ENCODE data around the gene ATG16L1. TPM values are rescaled to one million over a fixed set of nuclear protein-coding genes. Genes with fewer than 3 reads are reported as not detected.
A peak's percentile ranks its signal among the peaks of the same experiment; 100 is the strongest.

ATG16L1 gene
- total and polyA plus RNA-seq, 10 of the 15 experiments (the other 5 are each of a cell fraction or from before 2014, with no cell fraction given): 5.2 to 26.6 (median 15.6) TPM

DNA sequence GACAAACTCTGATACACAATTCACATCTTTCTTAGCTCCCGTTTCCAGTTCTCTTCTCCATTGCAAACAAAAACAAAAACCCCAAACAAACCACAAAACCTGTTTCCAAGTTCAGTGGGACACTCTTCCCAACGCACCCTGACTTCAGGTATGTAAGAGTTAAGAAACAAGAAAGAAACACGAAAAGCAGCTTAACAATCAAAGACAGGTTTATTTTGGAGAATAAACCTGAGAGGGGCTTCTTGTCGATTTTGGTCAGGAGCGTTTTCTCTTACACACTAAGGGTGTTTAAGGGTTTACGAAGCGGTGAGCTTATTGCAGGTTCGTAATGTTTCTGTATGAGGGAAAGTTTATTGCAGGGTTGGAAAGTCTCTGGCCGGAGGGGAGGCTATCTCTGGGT lies 905 bp upstream of the ATG16L1 start (continued):
- no peak for TF ChIP-seq CUX1 (IDR thresholded peaks at IDR 0.05; ENCODE audit: insufficient replicate concordance, low read depth, low read length)
- no peak for TF ChIP-seq KLF5 (IDR thresholded peaks at IDR 0.05; ENCODE audit: partially characterized antibody)
- TF ChIP-seq GABPA (IDR thresholded peaks at IDR 0.05; ENCODE audit: low read depth): no peak

DNA sequence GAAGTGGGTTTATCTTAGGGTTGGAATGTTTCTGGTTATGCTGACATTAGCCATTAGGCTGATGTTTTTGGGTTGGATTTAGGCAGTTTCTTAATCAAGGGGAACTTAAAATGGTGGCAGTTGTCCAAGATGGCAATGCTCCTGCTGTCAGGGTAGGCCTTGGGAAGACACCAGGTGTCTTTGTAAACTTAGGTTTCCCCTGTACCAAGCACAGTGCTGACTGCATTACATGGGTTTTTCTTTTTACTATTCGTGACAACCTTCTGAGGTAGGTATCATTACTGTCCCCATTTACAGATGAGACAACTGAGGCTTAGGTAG lies 528 bp upstream of the ATG16L1 start:
- no peaks in the 10 kb centered on the region for H3K9me3 ChIP-seq (replicated peaks; ENCODE audit: control insufficient read depth, insufficient read depth, low read length)
- 0 out of 4 replicates have a peak, but pooled peaks cover 0 to 7% of the 10 kb centered on the region in 2 experiments for H3K36me3 ChIP-seq (ENCODE audit: control insufficient read depth in 2 of 2, insufficient read depth in 2 of 2, low read length in 1 of 2)
- no peaks in the 10 kb centered on the region for H3K27me3 ChIP-seq (replicated peaks in 1 of 2; ENCODE audit: control insufficient read depth in 2 of 2, insufficient read depth in 2 of 2, low read length in 1 of 2)
- peaks cover 4% of the 10 kb centered on the region; the same call in 1 of the 2 replicates for H3K4me1 ChIP-seq (ENCODE audit: control insufficient read depth, insufficient read depth, low read length)
- ChIA-PET POLR2A (interaction anchor here (0.6 to 3.1 kb wide), 3 partner anchors 27 to 190 kb away, joined by 3 to 12 read pairs (median 10); no protein-coding TSS in a partner anchor), RAD21 (ENCODE audit: unreplicated experiment) (interaction anchor here (0.6 to 4.0 kb wide), 17 partner anchors 9 to 418 kb away, joined by 3 to 34 read pairs (median 4); partner anchors contain the start of genes INPP5D and NEU2), CTCF (interaction anchor here (0.6 to 4.6 kb wide), 37 partner anchors 8 to 492 kb away, joined by 3 to 36 read pairs (median 5); partner anchors contain the start of gene INPP5D), SMC1A (ENCODE audit: uncharacterized antibody, unreplicated experiment) (interaction anchor here (0.6 to 3.4 kb wide), 21 partner anchors 11 to 441 kb away, joined by 3 to 29 read pairs (median 4); partner anchors contain the start of gene INPP5D)
- peak overlapping the region; percentile 99 for H2AFZ ChIP-seq (ENCODE audit: control insufficient read depth, low read depth, low read length)
- no peak overlapping the region for H3K4me3 ChIP-seq
- peak overlapping the region; percentile 95 for H3K27ac ChIP-seq (ENCODE audit: control insufficient read depth, insufficient read depth)
- peak overlapping the region; percentile 85 for H3K9ac ChIP-seq (ENCODE audit: control insufficient read depth, insufficient read depth, low read length)
- ATAC-seq: peak; percentile 41
- in situ Hi-C loops (cut with MboI) (loop anchor here (5.0 kb wide), 1 partner anchor 399 kb away; no protein-coding TSS in a partner anchor), intact Hi-C loops (cut with micrococcal nuclease; ENCODE audit: unreplicated experiment) (loop anchor here (1.0 to 10.0 kb wide), 7 partner anchors 49 to 644 kb away; no protein-coding TSS in a partner anchor)
- BruUV-seq (replicated peaks): no TSS peak
- H3K4me2 ChIP-seq (ENCODE audit: control insufficient read depth, insufficient read depth): peak overlapping the region; percentile 77
- no peaks in the 10 kb centered on the region for H4K20me1 ChIP-seq (ENCODE audit: control insufficient read depth, insufficient read depth)
- DNase-seq (ENCODE audit: low read depth, low spot score): no peak
- FAIRE-seq: no peak
- peaks cover 43% of the 10 kb centered on the region for H3K79me2 ChIP-seq (ENCODE audit: control insufficient read depth, insufficient read depth, low read length)
- 0% methylated on average over 1 of the region's 1 CpG for WGBS (ENCODE audit: insufficient coverage, insufficient replicate concordance, low lambda C conversion rate, missing lambda C conversion rate)
- TF ChIP-seq ZNF592 (IDR thresholded peaks at IDR 0.05) (no peak), HDAC2 (IDR thresholded peaks at IDR 0.05) (0 out of 2 replicates have a peak, but pooled peaks have one; percentile 22), SMARCA5 (IDR thresholded peaks at IDR 0.05) (peak; percentile 94), ZBTB4 (CRISPR knock-in tag; IDR thresholded peaks at IDR 0.05) (peak; percentile 66; the same call in 1 of the 2 replicates)
